MV-4-11 (cell line): ENCODE measurements around the gene ATG13.
A peak's percentile ranks its signal among the peaks of the same experiment; 100 is the strongest.
"Not testable (repeated sequence)": the region's sequence is repeated elsewhere in the genome, so short reads cannot be mapped to it uniquely, and the experiment has no call there.

Source experiments
- DNase-seq: peaks from one replicate; lab custom pipeline; 2025; lab: John Stamatoyannopoulos, UW

The ATG13 gene

GRCh38 chr11:46617134-46617971, at the start of gene ATG13, which contains the start of gene HARBI1:
Gene ATG13, plus strand, starts transcription at chr11:46617553. Its CDS starts 26,739 bp downstream, at chr11:46644292.
Gene HARBI1, minus strand, starts transcription at chr11:46617227. Its CDS starts 990 bp downstream, at chr11:46616237.
- peak; percentile 79 for DNase-seq

- DNase-seq, result peak; percentile 54
Measured at GRCh38 chr11:46570790-46571398, 46.5 kb upstream of the ATG13 start.

- DNase-seq, result no peak
Measured at GRCh38 chr11:46574656-46575055, 42.7 kb upstream of the ATG13 start.

- no peak for DNase-seq
Measured at GRCh38 chr11:46577058-46577457, 40.3 kb upstream of the ATG13 start.

DNA sequence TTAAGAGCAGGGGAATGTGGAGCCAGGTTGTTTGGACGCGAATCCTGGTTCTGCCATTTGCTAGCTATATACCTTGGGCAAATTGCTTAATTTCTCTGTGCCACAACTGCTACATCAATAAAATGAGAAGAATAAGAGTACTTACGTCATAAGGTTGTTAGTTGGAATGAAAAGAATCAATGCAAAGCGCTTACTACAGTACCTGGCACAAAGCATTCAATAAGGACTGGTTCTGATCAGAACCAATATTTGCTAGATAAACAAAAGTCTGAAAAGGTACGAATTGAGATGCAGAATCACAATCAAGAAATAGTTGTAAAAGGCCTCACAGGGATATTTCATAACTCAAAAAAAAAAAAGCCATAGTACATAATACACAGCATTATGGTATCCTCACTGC, 34.8 kb upstream of the ATG13 start:
- no peak for DNase-seq

- DNase-seq, result not testable (repeated sequence)
Measured at GRCh38 chr11:46583513-46583912, 33.8 kb upstream of the ATG13 start.

DNA sequence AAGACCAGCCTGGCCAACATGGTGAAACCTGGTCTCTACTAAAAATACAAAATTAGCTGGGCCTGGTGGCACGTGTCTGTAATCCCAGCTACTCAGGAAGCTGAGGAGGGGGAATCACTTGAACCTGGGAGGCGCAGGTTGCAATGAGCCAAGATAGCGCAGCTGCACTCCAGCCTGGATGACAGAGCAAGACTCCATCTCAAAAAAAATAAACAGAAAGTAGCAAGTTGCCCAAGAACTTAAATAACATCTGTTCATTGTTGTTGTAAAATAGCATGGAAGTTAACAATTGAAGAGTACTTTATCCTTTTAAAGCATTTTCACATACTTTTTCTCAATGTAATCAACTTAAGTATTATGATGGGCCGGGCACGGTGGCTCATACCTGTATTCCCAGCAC, 29.2 kb upstream of the ATG13 start:
- DNase-seq, result no peak

DNA sequence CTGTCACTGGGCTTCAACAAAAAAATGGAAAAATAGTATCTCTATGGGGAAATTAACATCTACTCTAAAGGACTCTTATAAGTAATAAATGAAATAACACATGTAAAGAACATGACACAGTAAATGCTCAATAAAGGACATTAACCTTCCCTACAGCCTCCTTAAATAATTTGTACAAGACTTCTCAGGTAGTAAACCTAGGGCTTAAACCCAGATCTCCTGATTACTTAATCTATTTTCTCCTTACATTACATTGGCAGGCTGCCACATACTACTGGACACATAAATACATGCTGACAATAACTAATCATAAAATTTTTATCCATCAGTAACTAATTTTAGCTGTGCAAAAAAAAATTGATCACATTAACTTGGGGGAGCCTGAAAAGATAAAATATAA, 28.4 kb upstream of the ATG13 start:
- DNase-seq, result no peak

DNA sequence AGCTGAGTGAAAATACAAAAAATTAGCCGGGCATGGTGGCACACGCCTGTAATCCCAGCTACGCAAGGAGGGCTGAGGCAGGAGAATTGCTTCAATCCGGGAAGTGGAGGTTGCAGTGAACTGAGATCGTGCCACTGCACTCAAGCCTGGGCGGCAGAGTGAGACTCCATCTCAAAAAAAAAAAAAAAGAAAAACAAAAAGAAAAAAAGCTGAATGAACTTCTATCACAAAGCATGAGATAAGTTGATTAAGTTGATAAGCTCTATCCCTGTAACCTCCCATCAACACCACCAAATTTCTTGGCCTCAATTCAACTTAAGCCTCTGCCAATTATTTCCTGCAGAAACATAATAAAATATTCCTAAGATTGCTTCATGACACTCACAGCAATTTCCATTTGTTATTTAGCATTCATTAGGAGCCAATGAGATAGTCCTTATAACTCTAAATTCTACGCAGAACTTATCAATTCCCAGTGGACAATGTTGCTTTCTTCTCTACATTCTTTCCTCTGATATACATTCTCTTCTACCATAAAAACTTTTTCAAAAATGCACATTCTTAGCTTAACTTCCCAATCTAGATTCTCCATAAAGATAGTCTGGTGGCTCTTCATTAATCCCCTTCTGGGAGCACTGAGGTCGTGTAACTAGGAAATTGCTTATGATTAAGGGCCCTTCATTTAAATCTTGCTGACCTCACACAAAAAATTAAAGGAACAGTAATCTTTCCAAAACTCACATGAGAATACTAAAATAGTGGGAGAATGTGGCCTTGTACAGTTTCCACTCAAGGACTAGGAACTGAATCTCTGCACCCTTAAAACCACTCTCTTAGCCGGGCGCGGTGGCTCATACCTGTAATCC, 26.4 kb upstream of the ATG13 start:
- no peak for DNase-seq

- peak; percentile 89 for DNase-seq
Measured at GRCh38 chr11:46593550-46594373, 23.6 kb upstream of the ATG13 start, which contains the start of gene AMBRA1. Gene AMBRA1, minus strand, starts transcription at chr11:46594023. Its CDS starts 45,643 bp downstream, at chr11:46548380.

DNA sequence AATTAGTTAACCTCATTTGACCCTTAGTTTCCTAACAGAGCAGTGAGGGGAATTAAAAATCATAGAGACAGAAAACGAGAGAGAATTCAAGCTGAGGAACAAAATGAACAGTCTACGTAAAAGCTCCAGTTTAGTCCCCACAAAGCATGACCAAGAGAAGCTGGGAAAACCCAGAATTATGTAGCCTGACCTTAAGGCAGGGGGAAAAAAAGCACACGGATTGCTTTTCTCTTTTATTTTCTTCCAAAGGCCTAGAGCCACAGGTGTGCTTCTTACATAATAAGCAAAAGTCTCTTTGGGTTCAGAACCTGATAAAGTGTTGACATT, 23.0 kb upstream of the ATG13 start:
- DNase-seq, result no peak

- no peak for DNase-seq
Measured at GRCh38 chr11:46594785-46595184, 22.6 kb upstream of the ATG13 start.

DNA sequence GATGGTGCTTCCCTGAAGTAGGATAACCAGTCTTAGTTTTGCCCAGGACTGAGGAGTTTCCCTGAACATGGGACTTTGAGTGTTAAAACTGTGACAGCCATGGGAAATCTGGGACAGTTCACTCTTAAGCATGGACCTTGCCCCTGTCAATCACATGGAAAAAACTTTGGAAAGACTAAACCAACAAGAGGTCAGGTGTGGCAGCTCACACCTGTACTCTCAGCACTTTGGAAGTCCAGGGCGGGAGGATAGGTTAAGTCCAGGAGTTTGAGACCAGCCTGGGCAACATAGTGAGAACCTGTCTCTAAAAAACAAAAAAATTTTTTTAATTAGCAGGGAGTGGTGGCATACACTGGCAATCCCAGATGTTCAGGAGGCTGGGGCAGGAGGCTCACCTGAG, 20.2 kb upstream of the ATG13 start:
- no peak for DNase-seq

GRCh38 chr11:46597609-46598219, 19.6 kb upstream of the ATG13 start:
- peak; percentile 68 for DNase-seq

DNA sequence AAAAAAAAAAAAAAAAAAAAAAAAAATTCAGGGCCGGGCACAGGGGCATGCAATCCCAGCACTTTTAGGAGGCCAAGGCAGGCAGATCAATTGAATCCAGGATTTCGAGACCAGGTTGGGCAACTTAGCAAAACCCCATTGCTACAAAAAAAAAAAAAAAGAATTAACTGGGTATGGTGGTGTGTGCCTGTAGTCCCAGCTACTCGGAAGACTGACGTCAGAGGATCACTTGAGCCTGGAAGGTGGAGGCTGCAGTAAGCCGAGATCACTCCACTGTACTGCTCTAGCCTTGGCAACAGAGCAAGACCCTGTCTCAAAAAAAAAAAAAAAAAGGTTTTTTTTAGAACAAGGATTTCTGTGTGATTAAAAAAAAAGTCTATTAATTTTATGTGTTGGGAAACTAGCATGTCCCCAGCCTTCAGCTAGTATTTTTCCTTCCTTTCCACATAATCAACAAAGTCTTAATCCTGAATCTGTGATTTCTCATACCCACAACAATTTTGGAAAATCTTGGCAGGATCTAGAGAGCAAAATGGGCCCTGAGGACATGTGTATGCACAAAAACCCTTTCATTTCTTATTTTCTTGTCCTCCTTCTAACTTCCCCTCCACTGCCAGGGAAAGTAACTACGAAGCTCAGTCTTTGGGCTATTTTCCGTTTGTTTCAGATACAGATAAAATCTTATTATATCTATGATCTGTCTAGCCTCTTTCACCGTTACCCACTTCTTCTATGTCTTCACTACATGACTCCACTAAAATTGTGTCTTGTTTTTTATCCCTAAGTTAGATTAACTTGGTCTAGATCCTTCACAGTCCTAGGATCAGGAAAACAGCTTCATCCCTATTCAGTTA, 17.8 kb upstream of the ATG13 start:
- DNase-seq, result no peak

GRCh38 chr11:46600194-46600960, 17.0 kb upstream of the ATG13 start:
- DNase-seq, result no peak

DNA sequence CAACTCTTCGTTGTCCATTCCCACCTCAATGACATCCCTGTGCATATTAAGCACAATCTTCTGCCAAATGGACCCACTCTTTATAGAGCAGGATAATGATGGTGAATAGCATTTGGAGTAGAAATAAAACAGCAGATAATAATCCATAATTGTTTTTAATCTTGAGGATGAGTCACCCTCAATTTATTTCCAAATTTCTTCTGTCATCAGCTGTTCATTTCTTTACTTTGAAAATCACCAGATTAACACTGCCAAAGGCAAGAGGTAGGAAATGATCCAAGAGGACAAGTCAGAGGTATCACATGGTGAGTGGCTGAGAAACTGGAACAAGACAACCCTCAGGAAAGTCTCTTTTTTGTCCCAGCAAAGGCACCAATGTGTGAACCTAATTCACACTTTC, 16.2 kb upstream of the ATG13 start:
- no peak for DNase-seq

- peak; percentile 58 for DNase-seq
Measured at GRCh38 chr11:46603704-46604308, 13.5 kb upstream of the ATG13 start.

GRCh38 chr11:46604796-46605195, 12.6 kb upstream of the ATG13 start:
- no peak for DNase-seq
